ENCODE measurements around the gene PARP11. TPM values are rescaled to one million over a fixed set of nuclear protein-coding genes. Genes with fewer than 3 reads are reported as not detected.

The PARP11 gene
- total RNA-seq, 4 donors from 2014 or later, result 4.5 to 6.2 (median 5.0) TPM

GRCh38 chr12:3759878-3760277, 113.3 kb downstream of the PARP11 start:
- H3K4me1 ChIP-seq, result peaks cover 0 to 14% (median 2%) of the 10 kb centered on the region in 4 donors
- no peak for TF ChIP-seq EP300 (IDR thresholded peaks at IDR 0.05; ENCODE audit: low read depth)
- no peak for TF ChIP-seq CTCF (IDR thresholded peaks at IDR 0.05)
- no peak for TF ChIP-seq POLR2A (IDR thresholded peaks at IDR 0.05)
- no peak for TF ChIP-seq POLR2AphosphoS5 (IDR thresholded peaks at IDR 0.05)

More at GRCh38 chr12:3759878-3760277, 113.3 kb downstream of the PARP11 start:
- Histone ChIP-seq H3K4me3 (no peak overlapping the region), H3K36me3 (no peaks in the 10 kb centered on the region), H3K27me3 (no peaks in the 10 kb centered on the region), H3K9me3 (no peaks in the 10 kb centered on the region), H3K27ac (no peak overlapping the region)
- intact Hi-C loops (cut with DNase I; ENCODE audit: low total_unique reads) (no loop called here), in situ Hi-C loops (cut with MboI; ENCODE audit: low pct_ligation_motif_present in 1 of 4, low pct_unique_long_range_greater_than_20kb in 1 of 4, low sequenced_read_pairs in 3 of 4) (loop anchor here in 1 of 4 donors (10.0 kb wide), 1 partner anchor 105 kb away; no protein-coding TSS in a partner anchor)
- 52 to 68% methylated on average over 2 of the region's 2 CpGs for WGBS, 2 donors (ENCODE audit: low coverage in 1 of 2)
- DNase-seq, result no peak

Other genes starting within 250 kb of the PARP11 start
- gene CRACR2A, start 120.3 kb downstream of the PARP11 start, total RNA-seq, result 100 to 1,000 TPM in 2 of 4 donors, 10 to 100 TPM in 2; 34.5 to 165 (median 85.8) TPM